Measurements from ENCODE around the gene STK4.

STK4 gene

GRCh38 chr20:45111799-45112471 is 145.6 kb downstream of the STK4 start:
- peak in 1 of 3 experiments; percentile 11 for DNase-seq (ENCODE audit: low read depth in 3 of 3)

GRCh38 chr20:45112754-45113153 is 146.4 kb downstream of the STK4 start:
- DNase-seq (ENCODE audit: low read depth in 3 of 3): no peak

DNA sequence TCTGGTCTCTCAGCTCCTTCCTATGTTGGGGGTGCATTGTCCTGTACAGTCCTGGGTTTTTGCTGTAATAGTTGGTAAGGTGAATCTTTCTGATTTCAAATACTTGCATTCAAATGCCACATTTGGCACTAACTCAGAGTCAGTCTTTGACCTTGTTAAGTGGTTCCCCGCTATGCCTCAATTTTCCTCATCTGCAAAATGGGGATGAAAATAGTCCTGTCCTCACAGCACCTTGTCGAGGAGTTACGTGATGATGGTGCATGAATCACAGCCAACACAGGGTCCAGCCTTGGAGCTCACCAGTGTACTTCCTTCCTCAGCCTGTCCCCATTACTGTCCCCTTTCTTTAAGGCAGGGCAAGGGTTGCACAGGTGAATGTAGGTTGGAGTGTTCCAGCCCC is 147.6 kb downstream of the STK4 start:
- no peak for DNase-seq (ENCODE audit: low read depth in 3 of 3)

DNA sequence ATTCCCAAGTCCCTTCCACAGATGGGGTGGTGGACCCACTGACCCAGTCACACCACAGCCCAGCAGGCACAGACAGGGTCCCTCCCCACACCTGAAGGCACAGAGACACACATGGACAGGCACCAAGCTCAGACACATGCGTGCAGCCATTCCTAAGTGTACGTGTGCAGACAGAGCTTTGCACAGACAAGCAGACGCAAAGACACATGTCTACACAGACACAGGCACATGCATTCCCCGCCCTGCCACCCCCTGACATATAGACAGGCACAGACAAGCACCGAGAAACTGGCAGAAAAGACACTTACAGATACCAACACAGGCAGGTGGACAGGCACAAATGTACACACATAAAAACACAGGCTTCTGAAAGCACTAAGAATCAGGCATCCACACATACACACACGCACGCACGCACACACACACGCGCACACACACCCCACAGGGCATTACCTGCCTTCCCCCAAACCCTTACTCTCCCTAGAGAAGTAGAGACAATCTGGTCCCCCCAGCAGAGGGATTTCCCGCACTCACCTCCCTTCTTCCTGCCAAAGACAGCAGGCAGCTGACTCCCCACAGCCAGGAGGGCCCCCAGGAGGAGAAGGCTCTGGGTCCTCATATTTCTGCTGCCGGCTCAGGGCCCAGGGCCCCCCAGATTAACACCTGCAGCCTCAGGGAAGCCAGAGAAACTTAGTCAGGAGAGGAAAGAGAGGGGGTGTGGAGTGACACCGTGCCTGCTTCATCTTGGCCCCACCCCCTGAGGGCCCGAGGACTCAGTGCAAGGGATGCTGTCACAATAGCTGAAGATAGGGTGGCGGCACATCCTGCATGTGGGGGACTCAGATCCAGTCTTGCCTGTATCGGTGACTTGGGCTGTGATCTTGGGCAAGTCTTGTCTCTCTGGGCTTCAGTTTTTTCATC is 148.4 kb downstream of the STK4 start, which contains the start of gene WFDC5:
WFDC5 (minus strand) TSS at position 710 of the 921 bp plus-strand sequence; CDS start at position 619, 91 bp downstream.
- DNase-seq (ENCODE audit: low read depth in 3 of 3): peak in 1 of 3 experiments; percentile 18

DNA sequence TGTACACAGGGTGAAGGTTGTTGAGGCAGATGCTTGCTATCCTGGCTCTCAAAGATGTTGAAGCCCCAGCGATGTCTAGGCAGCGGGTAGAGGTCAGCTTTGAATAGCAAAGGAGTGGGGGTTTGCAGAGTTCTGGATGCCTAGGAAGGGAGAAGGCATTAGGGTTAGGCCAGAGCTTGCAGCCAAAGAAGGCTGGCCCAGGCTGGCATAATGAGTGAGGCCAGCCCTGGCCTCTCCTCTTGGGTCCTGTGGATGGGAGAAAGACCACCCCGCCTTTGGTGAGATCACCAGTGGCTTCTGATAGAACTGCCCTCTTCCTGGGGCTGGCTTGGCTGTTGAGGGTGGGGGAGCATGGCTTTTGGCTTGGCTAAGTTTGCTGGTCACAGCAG is 149.1 kb downstream of the STK4 start:
- no peak for DNase-seq (ENCODE audit: low read depth in 3 of 3)

GRCh38 chr20:45115829-45116228 is 149.5 kb downstream of the STK4 start:
- no peak for DNase-seq (ENCODE audit: low read depth in 3 of 3)

DNA sequence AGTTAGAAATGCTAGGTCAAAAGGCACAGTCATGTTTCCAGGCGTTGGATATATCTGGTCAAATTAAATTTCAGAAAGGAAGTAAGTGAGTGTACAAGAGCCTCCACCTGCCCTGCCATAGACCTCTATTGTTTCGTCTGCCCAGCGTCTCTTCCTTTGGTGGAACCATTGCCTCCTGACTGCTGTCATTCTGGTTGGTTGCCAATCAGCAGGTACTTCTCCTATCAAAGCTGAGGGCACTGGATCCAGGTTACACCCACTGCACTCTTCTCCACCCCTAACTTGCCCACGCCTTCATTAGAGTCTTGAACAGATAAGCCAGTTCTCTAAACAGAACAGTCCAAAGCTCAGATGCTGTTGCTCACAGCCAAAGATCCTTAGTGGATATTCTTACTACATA is 151.3 kb downstream of the STK4 start:
- no peak for DNase-seq (ENCODE audit: low read depth in 3 of 3)

DNA sequence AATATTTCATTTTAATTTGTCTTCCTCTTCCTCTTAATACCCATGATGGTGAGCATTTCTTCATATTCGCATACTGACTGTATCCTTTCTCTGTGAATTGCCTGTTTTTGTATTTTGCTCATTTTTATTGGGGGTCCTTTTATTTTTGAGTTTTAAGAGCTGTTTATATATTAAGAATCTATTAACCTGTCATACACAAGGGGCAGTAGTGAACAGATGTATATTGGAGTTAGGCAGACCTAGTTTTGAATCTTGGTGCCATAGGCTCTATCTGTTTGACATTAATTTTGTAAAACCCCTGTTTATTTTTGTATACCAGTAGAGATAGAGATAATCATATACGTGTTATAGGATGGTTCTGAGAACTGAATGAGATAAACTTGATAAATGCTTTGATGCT is 151.7 kb downstream of the STK4 start:
- DNase-seq (ENCODE audit: low read depth in 3 of 3): no peak

DNA sequence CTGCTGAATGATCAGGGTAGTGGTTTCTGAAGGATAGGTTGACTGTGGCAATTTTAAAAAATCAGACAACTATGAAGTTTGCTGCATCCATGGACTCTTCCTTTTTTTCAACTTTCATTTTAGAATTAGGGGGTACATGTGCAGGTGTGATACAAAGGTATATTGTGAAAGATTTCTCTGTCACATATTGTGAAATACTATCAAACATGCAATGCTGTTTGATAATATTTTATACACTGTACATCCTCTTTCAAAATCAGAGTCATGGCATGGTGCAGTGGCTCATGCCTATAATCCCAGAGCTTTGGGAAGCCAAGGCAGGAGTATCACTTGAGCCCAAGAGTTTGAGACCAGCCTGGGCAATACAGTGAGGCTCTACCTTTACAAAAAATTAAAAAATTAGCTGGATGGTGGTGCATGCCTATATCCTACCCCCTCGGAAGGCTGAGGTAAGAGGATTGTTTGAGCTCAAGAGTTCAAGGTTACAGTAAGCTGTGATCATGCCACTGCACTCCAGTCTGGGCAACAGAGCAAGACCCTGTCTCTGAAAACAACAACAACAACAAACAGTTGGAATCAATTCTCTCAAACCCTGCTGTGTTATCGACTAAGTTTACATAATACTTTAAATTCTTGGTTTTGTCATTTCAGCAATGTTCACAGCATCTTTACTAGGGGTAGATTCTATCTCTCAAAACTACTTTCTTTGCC is 153.4 kb downstream of the STK4 start:
- no peak for DNase-seq (ENCODE audit: low read depth in 3 of 3)

DNA sequence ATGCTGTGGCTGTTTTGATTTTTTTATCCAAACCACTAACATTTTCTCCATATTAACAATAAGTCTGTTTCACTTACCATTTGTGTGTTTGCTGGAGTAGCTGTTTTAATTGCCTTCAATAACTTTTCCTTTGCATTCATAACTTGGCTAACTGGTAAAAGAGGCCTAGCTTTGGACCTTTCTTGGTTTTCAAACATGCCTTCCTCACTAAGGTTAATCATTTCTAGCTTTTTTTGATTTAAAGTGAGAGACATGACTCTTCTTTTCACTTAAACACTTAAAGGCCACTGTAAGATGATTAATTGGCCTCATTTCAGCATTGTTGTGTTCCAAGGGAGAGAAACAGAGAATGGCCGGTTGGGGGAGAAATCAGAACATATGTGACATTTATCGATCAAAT is 155.1 kb downstream of the STK4 start:
- no peak for DNase-seq (ENCODE audit: low read depth in 3 of 3)

GRCh38 chr20:45124365-45124764 is 158.1 kb downstream of the STK4 start, which contains the start of gene WFDC12:
WFDC12 (minus strand) TSS chr20:45124465; CDS start chr20:45124447, 18 bp downstream.
- DNase-seq (ENCODE audit: low read depth in 3 of 3): no peak

- DNase-seq (ENCODE audit: low read depth in 3 of 3): no peak
Observed at GRCh38 chr20:45128099-45128498, 161.8 kb downstream of the STK4 start.
